HepG2 (cell line): Measurements from ENCODE around the gene MACROH2A1. TPM values are rescaled to one million over a fixed set of nuclear protein-coding genes. Genes with fewer than 3 reads are reported as not detected.

Experiments
- ATAC-seq: fragments of 200-7000 bp; cut with Tn5 transposase; 3 replicates; pipeline ENCODE4 v1.9.1; 2020; ENCODE audit warnings: mild to moderate bottlenecking, moderate library complexity
- BruUV-seq: library from RNA; stranded (reverse); fragments of 400-500 nt; replicated peaks from 2 replicates; lab custom pipeline; 2021; lab: Mats Ljungman, UMichigan
- CTCF ChIA-PET: fragments of 300-600 bp; formaldehyde crosslinking; extraction: SDS; loops from one replicate; lab custom pipeline; 2021; ENCODE audit warnings: low total read pairs, inconsistent platforms, low intra/inter-chr PET ratio; lab: Yijun Ruan, JAX
- POLR2A ChIA-PET: fragments of 350-600 bp; sonication (Branson Sonifier 250); formaldehyde crosslinking; loops from one replicate; lab custom pipeline; 2020; ENCODE audit warnings: antibody characterized with exemption, inconsistent platforms; lab: Yijun Ruan, JAX
- DNase-seq: peaks from one replicate; pipeline ENCODE4 v3.0.0-alpha.2; 2015; ENCODE audit warnings: low spot score
- FAIRE-seq: peaks from 3 replicates; lab custom pipeline; 2011; peaks lifted over from hg19 to GRCh38; lab: Jason Lieb, UNC
- H2AFZ ChIP-seq: one replicate; pipeline ENCODE4 v1.6.1; 2011; ENCODE audit warnings: low read length, inconsistent platforms
- H3K27ac ChIP-seq: fragments of 300-600 bp; 3 replicates; pipeline ENCODE4 v1.8.0; 2011; ENCODE audit warnings: mixed run types, mild to moderate bottlenecking, mixed read lengths, low read length, inconsistent platforms; ENCODE audit not compliant: insufficient read depth; ENCODE audit errors: extremely low read length
- H3K27me3 ChIP-seq, 2 experiments: fragments of 200-600 bp in 1 of 2; 2 replicates in 1 of 2; 3 replicates in 1 of 2; pipeline versions ENCODE4 v1.6.0 to v1.8.0; 2011; ENCODE audit warnings: low read length in 2 of 2, mild to moderate bottlenecking in 2 of 2, moderate library complexity in 2 of 2, inconsistent platforms in 1 of 2; ENCODE audit not compliant: insufficient read depth in 2 of 2, control insufficient read depth in 1 of 2
- H3K36me3 ChIP-seq, 2 experiments: fragments of 200-600 bp in 1 of 2; replicated peaks in 1 of 2; 2 replicates in 1 of 2; 3 replicates in 1 of 2; pipeline versions ENCODE4 v1.5.1 to v1.8.0; 2011; ENCODE audit warnings: low read length in 2 of 2, inconsistent platforms in 1 of 2; ENCODE audit not compliant: insufficient read depth in 2 of 2, control insufficient read depth in 1 of 2
- H3K4me1 ChIP-seq: 2 replicates; pipeline ENCODE4 v1.5.1; 2012; ENCODE audit warnings: low read length, inconsistent platforms; ENCODE audit not compliant: insufficient read depth
- H3K4me2 ChIP-seq: 2 replicates; pipeline ENCODE4 v1.6.0; 2011; ENCODE audit warnings: low read depth, low read length, inconsistent platforms
- H3K4me3 ChIP-seq, 3 experiments: fragments of 200-600 bp in 1 of 3; sonication (generic), shearing (Covaris generic) in 1 of 3; replicated peaks in 1 of 3; 2 replicates each; pipeline ENCODE4 v1.5.1; 2011 to 2016; ENCODE audit warnings: low read length in 3 of 3, inconsistent platforms in 2 of 3, low read depth in 2 of 3, mild to moderate bottlenecking in 2 of 3, control low read depth in 1 of 3, mixed read lengths in 1 of 3; ENCODE audit not compliant: insufficient read depth in 1 of 3
- H3K79me2 ChIP-seq: one replicate; pipeline ENCODE4 v1.6.1; 2011; ENCODE audit warnings: low read length, inconsistent platforms; ENCODE audit not compliant: insufficient read depth
- H3K9ac ChIP-seq: 2 replicates; pipeline ENCODE4 v1.6.0; 2011; ENCODE audit warnings: mild to moderate bottlenecking, low read depth, low read length, inconsistent platforms; ENCODE audit not compliant: insufficient read depth
- H3K9me3 ChIP-seq: 2 replicates; pipeline ENCODE4 v1.5.1; 2012; ENCODE audit warnings: mild to moderate bottlenecking, low read length
- H4K20me1 ChIP-seq: 2 replicates; pipeline ENCODE4 v1.6.0; 2011; ENCODE audit warnings: inconsistent platforms, mild to moderate bottlenecking, low read length, moderate library complexity; ENCODE audit not compliant: insufficient read depth
- HOMEZ ChIP-seq: IDR thresholded peaks from 2 replicates; pipeline ENCODE4 v1.6.1; 2016; ENCODE audit warnings: low read depth
- RNF2 ChIP-seq: fragments of 450-650 bp; conservative IDR thresholded peaks from 2 replicates; pipeline ENCODE4 v1.6.1; 2016; ENCODE audit warnings: low read depth
- USF2 ChIP-seq, 2 experiments: sonication (generic) in 1 of 2; formaldehyde crosslinking in 1 of 2; IDR thresholded peaks; 2 replicates each; pipeline versions ENCODE4 v1.5.1 to v1.6.1; 2011 to 2020; ENCODE audit warnings: borderline replicate concordance in 1 of 2, low read depth in 1 of 2, low read length in 1 of 2, mild to moderate bottlenecking in 1 of 2, missing genetic modification reagents in 1 of 2, moderate library complexity in 1 of 2
- ZHX2 ChIP-seq, 2 experiments: sonication (generic) in 1 of 2; formaldehyde crosslinking in 1 of 2; IDR thresholded peaks; 2 replicates each; pipeline versions ENCODE4 v1.6.1 to v1.9.0; 2014 to 2022; ENCODE audit warnings: antibody characterized with exemption in 1 of 2, borderline replicate concordance in 1 of 2, inconsistent platforms in 1 of 2, low read depth in 1 of 2, missing genetic modification reagents in 1 of 2
- ZNF432 ChIP-seq: sonication (generic); formaldehyde crosslinking; IDR thresholded peaks from 2 replicates; pipeline ENCODE4 v1.5.0; 2020; ENCODE audit warnings: missing genetic modification reagents, mild to moderate bottlenecking, borderline replicate concordance
- ZNF510 ChIP-seq: sonication (generic); formaldehyde crosslinking; IDR thresholded peaks from 2 replicates; pipeline ENCODE4 v1.4.0; 2020; ENCODE audit warnings: low read depth, mild to moderate bottlenecking, missing genetic modification reagents
- ZNF574 ChIP-seq: sonication (generic); formaldehyde crosslinking; IDR thresholded peaks from 2 replicates; pipeline ENCODE4 v1.4.0; 2020; ENCODE audit warnings: missing genetic modification reagents
- WGBS: methylation state at CpG from one replicate; pipeline ENCODE4 v1.1.6; 2017; ENCODE audit warnings: low lambda C conversion rate; 5-methylcytosine and 5-hydroxymethylcytosine counted together
- in situ Hi-C: cut with HindIII; loops from 2 replicates; pipeline ENCODE4 v1.10.0; 2017; ENCODE audit warnings: low pct_unique_long_range_greater_than_20kb; ENCODE audit not compliant: extremely low pct_ligation_motif_present
- intact Hi-C: fragments of 100-400 bp; cut with micrococcal nuclease; formaldehyde crosslinking; loops from one replicate; pipeline ENCODE4 v1.10.0; 2022; ENCODE audit not compliant: unreplicated experiment
- polyA plus RNA-seq, 8 experiments: library from polyadenylated mRNA; depleted of rRNA in 3 of 8; stranded (reverse) in 7 of 8; unstranded in 1 of 8; fragments of >200 nt; fragmentation: Illumina TruSeq in 4 of 8; extraction: Trizol in 4 of 8; gene quantifications; 2 replicates each; pipeline versions ENCODE4 v1.2.1 to v1.2.3, GENCODE V29; 2011 to 2016; ENCODE audit warnings: low read depth in 4 of 8, missing spikeins in 1 of 8, mixed read lengths in 1 of 8; ENCODE audit not compliant: insufficient read depth in 1 of 8
- total RNA-seq, 5 experiments: library from RNA; depleted of rRNA; stranded (reverse); fragments of >200 nt; fragmentation: Illumina TruSeq; extraction: Trizol; gene quantifications; 2 replicates each; pipeline ENCODE4 v1.2.3, GENCODE V29; 2016; ENCODE audit warnings: low read depth in 1 of 5

MACROH2A1 gene
- total and polyA plus RNA-seq, 2 of the 13 experiments (the other 11 are each of a cell fraction or from before 2014, with no cell fraction given) = 69.1 to 158 TPM

GRCh38 chr5:135357685-135358084 is 41.3 kb downstream of the MACROH2A1 start (continued):
- no peak for TF ChIP-seq ZNF574 (CRISPR knock-in tag)
- TF ChIP-seq HOMEZ (CRISPR knock-in tag) = no peak
- TF ChIP-seq USF2 (IDR thresholded peaks at IDR 0.05; ENCODE audit: low read depth, low read length) = no peak
- no peak for TF ChIP-seq USF2 (CRISPR knock-in tag; IDR thresholded peaks at IDR 0.05; ENCODE audit: borderline replicate concordance)

GRCh38 chr5:135356522-135357318 is 42.3 kb downstream of the MACROH2A1 start:
- ChIA-PET CTCF (no interaction called here), POLR2A (no interaction called here)
- DNase-seq = no peak
- no peak overlapping the region for H3K27ac ChIP-seq
- in situ Hi-C loops = no loop called here
- peaks cover 28 to 72% of the 10 kb centered on the region in 2 experiments for H3K36me3 ChIP-seq
- intact Hi-C loops = no loop called here
- no peak for ATAC-seq
- no peak for FAIRE-seq
- H3K4me3 ChIP-seq = no peak overlapping the region
- no peak overlapping the region for H3K9ac ChIP-seq
- BruUV-seq = no TSS peak
- no peak overlapping the region for H3K4me2 ChIP-seq
- H3K79me2 ChIP-seq = no peaks in the 10 kb centered on the region
- no peaks in the 10 kb centered on the region for H3K9me3 ChIP-seq
- H2AFZ ChIP-seq = no peak overlapping the region
- no peaks in the 10 kb centered on the region for H3K4me1 ChIP-seq
- WGBS = 98% methylated on average over 6 of the region's 6 CpGs
- H4K20me1 ChIP-seq = no peaks in the 10 kb centered on the region
- H3K27me3 ChIP-seq = no peaks in the 10 kb centered on the region
- no peak for TF ChIP-seq ZHX2 (IDR thresholded peaks at IDR 0.05; ENCODE audit: low read depth)
- no peak for TF ChIP-seq ZHX2 (CRISPR knock-in tag; IDR thresholded peaks at IDR 0.05; ENCODE audit: borderline replicate concordance)
- TF ChIP-seq ZNF432 (CRISPR knock-in tag) = no peak
- TF ChIP-seq RNF2 = no peak
- TF ChIP-seq ZNF510 (CRISPR knock-in tag) = no peak
